ENCODE results near the gene CDC42.

The CDC42 gene

DNA sequence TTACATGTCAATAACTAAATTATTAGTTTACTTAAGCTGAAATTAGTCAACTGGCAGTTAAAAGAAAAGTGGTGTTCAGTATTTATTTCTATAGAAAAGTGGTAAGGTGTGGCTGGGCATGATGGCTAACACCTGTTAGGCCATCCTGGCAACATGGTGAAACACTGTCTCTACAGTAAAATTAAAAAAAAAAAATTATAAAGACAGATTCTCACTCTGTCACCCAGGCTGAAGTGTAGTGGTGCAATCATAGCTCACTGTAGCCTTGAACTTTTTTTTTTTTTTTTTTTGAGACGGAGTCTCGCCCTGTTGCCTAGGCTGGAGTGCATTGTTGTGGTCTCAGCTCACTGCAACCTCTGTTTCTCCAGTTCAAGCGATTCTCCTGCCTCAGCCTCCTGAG is 57.5 kb downstream of the CDC42 start:
- TF ChIP-seq CTCF (IDR thresholded peaks at IDR 0.05; ENCODE audit: extremely low read depth, insufficient read depth, missing control alignments): no peak
- no peak for DNase-seq (ENCODE audit: low spot score)
- in situ Hi-C loops (cut with MboI; ENCODE audit: low pct_unique_long_range_greater_than_20kb, low sequenced_read_pairs, unreplicated experiment): loop anchor here (25.0 kb wide), 1 partner anchor 302 kb away; no protein-coding TSS in a partner anchor

DNA sequence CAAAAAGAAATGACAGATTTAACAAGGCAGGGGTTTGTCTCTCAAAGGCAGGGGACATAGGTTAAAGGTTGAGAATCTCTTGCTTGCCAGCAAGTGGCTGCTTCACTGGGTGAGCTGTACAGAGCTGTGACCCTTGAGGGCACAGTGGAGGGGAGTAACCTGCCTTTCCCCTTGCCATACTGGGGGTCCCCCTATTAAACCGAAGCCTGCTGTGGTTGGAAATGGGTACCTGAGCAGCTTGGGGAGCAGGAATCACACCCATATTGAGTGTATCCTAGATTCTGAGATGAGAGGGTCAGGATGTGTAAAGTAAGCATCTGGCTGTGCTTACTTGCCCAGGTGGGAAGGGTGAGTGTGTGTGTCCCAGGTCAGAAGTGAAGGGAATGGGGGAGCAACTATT is 58.6 kb downstream of the CDC42 start:
- no peak for DNase-seq (ENCODE audit: low spot score)
- no peak for TF ChIP-seq CTCF (IDR thresholded peaks at IDR 0.05; ENCODE audit: extremely low read depth, insufficient read depth, missing control alignments)
- in situ Hi-C loops (cut with MboI; ENCODE audit: low pct_unique_long_range_greater_than_20kb, low sequenced_read_pairs, unreplicated experiment): loop anchor here (25.0 kb wide), 1 partner anchor 301 kb away; no protein-coding TSS in a partner anchor

GRCh38 chr1:22111620-22112019 is 59.1 kb downstream of the CDC42 start:
- in situ Hi-C loops (cut with MboI; ENCODE audit: low pct_unique_long_range_greater_than_20kb, low sequenced_read_pairs, unreplicated experiment): loop anchor here (25.0 kb wide), 1 partner anchor 301 kb away; no protein-coding TSS in a partner anchor
- no peak for TF ChIP-seq CTCF (IDR thresholded peaks at IDR 0.05; ENCODE audit: extremely low read depth, insufficient read depth, missing control alignments)
- DNase-seq (ENCODE audit: low spot score): no peak

GRCh38 chr1:22112554-22112953 is 60.0 kb downstream of the CDC42 start:
- no peak for DNase-seq (ENCODE audit: low spot score)
- TF ChIP-seq CTCF (IDR thresholded peaks at IDR 0.05; ENCODE audit: extremely low read depth, insufficient read depth, missing control alignments): no peak
- in situ Hi-C loops (cut with MboI; ENCODE audit: low pct_unique_long_range_greater_than_20kb, low sequenced_read_pairs, unreplicated experiment): loop anchor here (25.0 kb wide), 1 partner anchor 300 kb away; no protein-coding TSS in a partner anchor

GRCh38 chr1:22114083-22115012 is 61.8 kb downstream of the CDC42 start:
- TF ChIP-seq CTCF (IDR thresholded peaks at IDR 0.05; ENCODE audit: extremely low read depth, insufficient read depth, missing control alignments): no peak
- in situ Hi-C loops (cut with MboI; ENCODE audit: low pct_unique_long_range_greater_than_20kb, low sequenced_read_pairs, unreplicated experiment): loop anchor here (25.0 kb wide), 1 partner anchor 298 kb away; no protein-coding TSS in a partner anchor
- no peak for DNase-seq (ENCODE audit: low spot score)

- in situ Hi-C loops (cut with MboI; ENCODE audit: low pct_unique_long_range_greater_than_20kb, low sequenced_read_pairs, unreplicated experiment): loop anchor here (25.0 kb wide), 1 partner anchor 297 kb away; no protein-coding TSS in a partner anchor
These were observed 62.8 kb downstream of the CDC42 start for GRCh38 chr1:22115286-22115685.

More at GRCh38 chr1:22115286-22115685, 62.8 kb downstream of the CDC42 start:
- no peak for TF ChIP-seq CTCF (IDR thresholded peaks at IDR 0.05; ENCODE audit: extremely low read depth, insufficient read depth, missing control alignments)
- DNase-seq (ENCODE audit: low spot score): no peak

All from GM13977 (cell line).